Hepatic stellate cell (primary cell): Measurements from ENCODE around the gene CMTM5.
"Not testable (repeated sequence)": the region's sequence is repeated elsewhere in the genome, so short reads cannot be mapped to it uniquely, and the experiment has no call there.

Experiments
- DNase-seq: peaks from one replicate; pipeline ENCODE4 v3.0.0; 2011; ENCODE audit warnings: low spot score

CMTM5 gene

GRCh38 chr14:23414906-23415820, 38.3 kb downstream of the CMTM5 start:
- DNase-seq = no peak

- no peak for DNase-seq
Observed at GRCh38 chr14:23415821-23416778, 39.3 kb downstream of the CMTM5 start.

DNA sequence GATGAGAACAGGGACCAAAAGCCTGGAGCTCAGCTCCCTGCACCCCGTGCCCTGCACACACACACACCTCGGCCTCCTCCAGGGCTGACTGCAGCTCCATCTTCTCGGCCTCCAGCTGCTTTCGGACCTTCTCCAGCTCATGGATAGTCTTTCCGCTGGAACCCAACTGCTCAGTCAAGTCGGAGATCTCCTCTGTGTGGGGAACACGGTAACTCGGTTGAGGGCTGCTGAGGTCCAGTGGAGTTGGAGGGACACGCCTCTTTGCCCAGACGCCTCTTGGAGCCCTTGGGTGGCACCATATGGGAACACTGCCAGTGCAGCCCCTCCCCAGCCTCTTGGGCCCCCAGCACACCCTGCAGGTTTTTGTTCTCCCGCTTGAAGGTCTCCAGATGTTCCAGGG, 40.0 kb downstream of the CMTM5 start:
- no peak for DNase-seq

- not testable (repeated sequence) for DNase-seq
Observed at GRCh38 chr14:23417269-23417668, 40.4 kb downstream of the CMTM5 start.

- DNase-seq = no peak
Observed at GRCh38 chr14:23418021-23418420, 41.2 kb downstream of the CMTM5 start.

GRCh38 chr14:23419646-23420045, 42.8 kb downstream of the CMTM5 start:
- not testable (repeated sequence) for DNase-seq

GRCh38 chr14:23421594-23421993, 44.7 kb downstream of the CMTM5 start:
- DNase-seq = no peak

DNA sequence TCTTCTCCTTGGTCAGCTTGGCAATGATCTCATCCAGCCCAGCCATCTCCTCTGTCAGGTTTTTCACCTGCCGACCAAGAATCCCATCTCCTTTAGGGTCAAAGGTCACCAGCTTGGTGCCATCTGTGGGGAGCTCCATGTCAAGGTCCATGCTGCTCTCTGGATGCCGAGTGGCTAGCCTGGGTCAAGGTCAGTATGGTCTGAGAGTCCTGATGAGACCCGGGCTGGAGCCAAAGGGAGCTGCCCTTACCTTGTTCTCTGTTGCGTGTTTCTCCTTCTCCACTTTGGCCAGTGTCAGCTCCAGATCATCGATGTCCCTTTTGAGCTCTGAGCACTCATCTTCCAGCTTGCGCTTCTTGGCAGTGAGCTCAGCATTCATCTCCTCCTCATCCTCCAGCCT, 46.8 kb downstream of the CMTM5 start:
- DNase-seq = no peak

- DNase-seq = no peak
Observed at GRCh38 chr14:23425169-23425568, 48.3 kb downstream of the CMTM5 start.

GRCh38 chr14:23425798-23426197, 49.0 kb downstream of the CMTM5 start:
- DNase-seq = not testable (repeated sequence)

DNA sequence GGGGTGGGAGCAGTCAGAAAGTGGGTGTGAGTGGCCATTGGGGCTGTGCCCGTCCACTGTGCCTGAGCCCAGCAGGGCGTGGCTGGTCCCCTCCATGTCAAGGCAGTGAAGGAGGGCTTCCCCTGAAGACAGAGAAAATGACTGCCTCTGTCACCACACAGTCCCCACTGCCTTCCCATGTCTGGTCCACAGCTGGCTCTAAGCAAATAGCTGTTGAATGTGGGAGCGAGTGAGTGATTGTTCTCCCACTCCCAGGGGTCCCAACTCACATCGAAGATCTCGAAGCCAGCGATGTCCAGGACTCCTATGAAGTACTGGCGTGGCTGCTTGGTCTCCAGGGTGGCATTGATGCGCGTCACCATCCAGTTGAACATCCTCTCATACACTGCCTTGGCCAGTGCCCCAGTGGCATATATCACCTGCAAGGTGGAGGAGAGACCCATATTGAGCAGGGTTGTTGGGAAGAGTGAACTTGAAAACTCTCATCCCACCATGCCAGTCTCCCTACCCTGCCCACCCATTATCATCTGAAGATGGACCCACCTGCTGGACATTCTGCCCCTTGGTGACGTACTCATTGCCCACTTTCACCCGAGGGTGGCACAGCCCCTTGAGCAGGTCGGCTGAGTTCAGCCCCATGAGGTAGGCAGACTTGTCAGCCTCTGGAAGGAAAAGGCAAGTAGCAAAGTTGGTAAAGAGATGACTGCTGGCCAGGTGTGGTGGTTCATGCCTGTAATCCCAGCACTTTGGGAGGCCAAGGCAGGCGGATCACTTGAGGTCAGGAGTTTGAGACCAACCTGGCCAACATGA, 52.0 kb downstream of the CMTM5 start:
- DNase-seq = no peak
